RWPE1 (cell line): ENCODE results near the gene NUP188.
A peak's percentile ranks its signal among the peaks of the same experiment; 100 is the strongest.

Experiments used
- CTCF ChIA-PET: fragments of 350-600 bp; sonication (Branson Sonifier 250); formaldehyde crosslinking; extraction: SDS; loops from one replicate; lab custom pipeline; 2021; lab: Yijun Ruan, JAX
- POLR2A ChIA-PET: fragments of 400-600 bp; formaldehyde crosslinking; extraction: SDS; loops from one replicate; lab custom pipeline; 2020; ENCODE audit warnings: antibody characterized with exemption; ENCODE audit not compliant: low non-redundant PET; lab: Yijun Ruan, JAX
- DNase-seq: peaks from one replicate; pipeline ENCODE4 v3.0.0; 2012; ENCODE audit warnings: low spot score
- H3K27ac ChIP-seq: fragments of 450-650 bp; 2 replicates; pipeline ENCODE4 v1.5.1; 2017
- CTCF ChIP-seq: fragments of 450-650 bp; conservative IDR thresholded peaks from 2 replicates; pipeline ENCODE4 v1.5.1; 2017; ENCODE audit warnings: low read depth, mild to moderate bottlenecking

NUP188 gene

GRCh38 chr9:128901379-128901778 is 46.1 kb upstream of the NUP188 start:
- no peak for TF ChIP-seq CTCF
- CTCF ChIA-PET = interaction anchor here (0.7 to 2.2 kb wide), 2 partner anchors 11 to 19 kb away, joined by 4 to 9 read pairs; partner anchors contain the start of gene PHYHD1
- POLR2A ChIA-PET = interaction anchor here (0.6 kb wide), 1 partner anchor 41 kb away, joined by 4 read pairs; no protein-coding TSS in a partner anchor
- peak overlapping the region; percentile 99 for H3K27ac ChIP-seq
- DNase-seq = no peak

GRCh38 chr9:128901822-128902221 is 45.7 kb upstream of the NUP188 start:
- H3K27ac ChIP-seq = peak overlapping the region; percentile 99
- no peak for DNase-seq
- ChIA-PET CTCF (interaction anchor here (0.7 to 2.2 kb wide), 4 partner anchors 12 to 47 kb away, joined by 3 to 9 read pairs (median 4); partner anchors contain the start of gene PHYHD1), POLR2A (interaction anchor here (0.6 kb wide), 1 partner anchor 41 kb away, joined by 4 read pairs; no protein-coding TSS in a partner anchor)
- TF ChIP-seq CTCF = no peak

DNA sequence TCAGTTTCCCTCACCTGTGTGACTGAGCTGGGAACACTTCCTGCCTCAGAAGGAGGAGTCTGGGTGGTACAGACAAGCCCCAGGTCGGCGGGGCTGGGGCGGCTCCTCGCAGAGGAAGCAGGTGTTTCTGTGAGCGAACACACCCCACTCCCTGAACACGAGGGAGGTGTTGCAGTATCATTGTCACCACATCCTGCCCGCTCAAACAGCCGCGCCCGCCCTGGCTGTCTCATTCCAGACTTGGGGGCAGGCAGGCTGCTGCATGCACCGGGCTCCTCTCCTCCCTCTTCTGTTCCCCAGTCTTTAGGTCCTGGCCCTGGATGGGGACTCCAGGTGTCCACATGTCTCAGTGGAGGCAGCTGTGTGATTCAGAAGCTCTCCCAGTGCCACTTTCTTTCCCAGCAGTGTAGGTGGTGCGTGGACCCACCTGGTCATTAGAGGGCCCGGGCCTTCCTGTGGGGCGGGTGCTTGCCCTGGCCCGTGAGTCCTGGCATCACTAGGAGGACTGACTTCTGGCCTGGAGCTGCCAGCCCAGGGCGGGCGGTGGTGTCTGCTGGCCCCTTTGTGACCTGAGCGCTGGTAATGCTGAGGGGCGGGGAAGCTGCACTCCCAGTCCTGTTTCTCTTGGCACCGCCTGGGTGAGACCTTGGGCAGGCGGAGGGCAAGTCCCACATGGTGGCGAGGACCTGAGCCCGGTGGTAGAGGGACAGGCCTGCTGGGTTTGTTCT is 45.0 kb upstream of the NUP188 start:
- TF ChIP-seq CTCF = no peak
- DNase-seq = peak; percentile 74
- POLR2A ChIA-PET = interaction anchor here (0.5 to 0.9 kb wide), 4 partner anchors 12 to 84 kb away, joined by 3 to 6 read pairs (median 4); partner anchors contain the start of gene ENDOG
- peak overlapping the region; percentile 99 for H3K27ac ChIP-seq
- CTCF ChIA-PET = interaction anchor here (0.6 to 1.3 kb wide), 3 partner anchors 26 to 47 kb away, joined by 3 to 4 read pairs (median 3); no protein-coding TSS in a partner anchor

DNA sequence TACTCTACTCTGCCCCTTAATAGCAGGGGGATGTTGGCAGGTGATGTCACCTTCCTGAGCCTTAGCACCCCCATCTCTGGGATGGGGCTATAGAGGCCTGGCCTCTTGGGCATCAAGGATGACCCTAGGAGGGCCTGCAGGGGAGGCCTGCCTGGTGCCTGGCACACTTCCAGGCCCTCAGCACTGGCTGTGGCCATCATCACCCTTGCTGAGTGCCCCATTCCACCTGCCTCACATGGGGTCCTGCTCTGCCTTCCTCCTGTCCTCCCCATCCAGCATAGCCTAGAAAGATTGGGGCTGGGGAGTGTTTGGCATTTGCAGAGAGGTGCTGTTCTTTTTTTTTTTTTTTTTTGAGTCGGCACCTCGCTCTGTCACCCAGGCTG is 44.4 kb upstream of the NUP188 start:
- TF ChIP-seq CTCF = no peak
- H3K27ac ChIP-seq = peak overlapping the region; percentile 99
- POLR2A ChIA-PET = interaction anchor here (0.8 to 0.9 kb wide), 2 partner anchors 13 to 85 kb away, joined by 3 to 4 read pairs; partner anchors contain the start of gene ENDOG
- CTCF ChIA-PET = interaction anchor here (0.6 to 1.3 kb wide), 2 partner anchors 25 to 48 kb away, joined by 3 to 4 read pairs; no protein-coding TSS in a partner anchor
- DNase-seq = no peak

DNA sequence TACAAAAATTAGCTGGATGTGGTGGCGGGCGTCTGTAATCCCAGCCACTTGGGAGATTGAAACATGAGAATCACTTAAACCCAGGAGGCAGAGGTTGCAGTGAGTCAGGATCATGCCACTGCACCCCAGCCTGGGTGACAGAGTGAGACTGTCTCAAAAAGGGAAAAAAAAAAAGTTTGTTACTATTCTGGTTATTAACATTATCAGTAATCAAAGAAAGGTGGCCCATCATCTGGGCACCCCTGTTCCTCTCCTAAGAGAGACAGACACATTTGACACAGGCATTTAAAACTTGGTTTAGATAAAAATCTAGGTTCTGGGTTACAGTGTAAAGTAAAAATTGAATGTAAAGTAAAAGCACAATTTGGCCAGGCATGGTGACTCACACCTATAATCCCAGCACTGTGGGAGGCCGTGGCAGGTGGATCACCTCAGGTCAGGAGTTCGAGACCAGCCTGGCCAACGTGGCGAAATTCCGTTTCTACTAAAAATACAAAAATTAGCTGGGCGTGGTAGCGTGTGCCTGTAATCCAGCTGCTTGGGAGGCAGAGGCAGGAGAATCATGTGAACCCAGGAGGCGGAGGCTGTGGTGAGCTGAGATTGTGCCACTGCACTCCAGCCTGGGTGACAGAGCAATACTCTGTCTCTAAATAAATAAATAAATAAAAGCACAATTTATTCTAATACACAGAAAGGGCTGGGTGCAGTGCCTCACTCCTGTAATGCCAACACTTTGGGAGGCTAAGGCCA is 43.5 kb upstream of the NUP188 start:
- H3K27ac ChIP-seq = peak overlapping the region; percentile 99
- TF ChIP-seq CTCF = no peak
- CTCF ChIA-PET = interaction anchor here (0.7 to 1.0 kb wide), 2 partner anchors 14 to 72 kb away, joined by 3 to 4 read pairs; no protein-coding TSS in a partner anchor
- POLR2A ChIA-PET = no interaction called here
- no peak for DNase-seq

DNA sequence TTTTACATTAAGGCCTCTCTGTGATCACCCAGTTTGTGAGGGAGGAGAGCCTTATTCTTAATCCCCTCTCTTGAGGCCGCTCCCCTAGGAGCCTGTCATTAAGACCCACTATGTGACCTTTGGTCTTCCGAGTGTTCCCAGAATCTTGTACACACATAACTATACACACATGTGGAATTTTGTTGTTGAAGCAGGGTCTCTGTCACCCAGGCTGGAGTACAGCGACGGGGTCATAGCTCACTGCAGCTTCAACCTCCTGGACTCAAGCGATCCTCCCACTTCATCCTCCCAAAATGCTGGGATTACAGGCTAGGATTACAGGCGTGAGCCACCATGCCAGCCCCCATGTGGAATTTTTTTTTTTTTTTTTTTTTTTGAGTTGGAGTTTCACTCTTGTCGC is 41.5 kb upstream of the NUP188 start:
- H3K27ac ChIP-seq = peak overlapping the region; percentile 99
- ChIA-PET CTCF (interaction anchor here (0.6 kb wide), 1 partner anchor 12 kb away, joined by 5 read pairs; no protein-coding TSS in a partner anchor), POLR2A (interaction anchor here (0.9 kb wide), 1 partner anchor 17 kb away, joined by 23 read pairs; no protein-coding TSS in a partner anchor)
- TF ChIP-seq CTCF = no peak
- DNase-seq = no peak
